Mucosa of gallbladder (tissue), 1 donor: ENCODE results near the gene CPA3. TPM values are rescaled to one million over a fixed set of nuclear protein-coding genes. Genes with fewer than 3 reads are reported as not detected.
A peak's percentile ranks its signal among the peaks of the same experiment; 100 is the strongest.

Experiments
- DNase-seq: peaks from one replicate; pipeline ENCODE4 v3.0.0-alpha.2; 2020; ENCODE audit warnings: low spot score
- total RNA-seq: library from RNA; stranded (reverse); gene quantifications from one replicate; pipeline ENCODE4 v1.2.1, GENCODE V29; 2021
- donor health status: DM: no; HTN: no; CAD: no.

The CPA3 gene
- total RNA-seq, 1 donor from 2014 or later = 46.6 TPM

GRCh38 chr3:148861277-148861869 lies 3.7 kb upstream of the CPA3 start:
- no peak for DNase-seq

GRCh38 chr3:148863297-148863696 lies 1.8 kb upstream of the CPA3 start:
- no peak for DNase-seq

GRCh38 chr3:148863814-148864213 lies 1.3 kb upstream of the CPA3 start:
- no peak for DNase-seq

- no peak for DNase-seq
Measured at GRCh38 chr3:148866261-148866660, 1.2 kb downstream of the CPA3 start.

GRCh38 chr3:148873270-148873927 lies 8.3 kb downstream of the CPA3 start:
- peak; percentile 23 for DNase-seq

GRCh38 chr3:148873977-148874376 lies 8.9 kb downstream of the CPA3 start:
- no peak for DNase-seq

GRCh38 chr3:148878095-148878494 lies 13.0 kb downstream of the CPA3 start:
- no peak for DNase-seq

- no peak for DNase-seq
Measured at GRCh38 chr3:148879256-148879655, 14.2 kb downstream of the CPA3 start.

- no peak for DNase-seq
Measured at GRCh38 chr3:148880681-148881080, 15.6 kb downstream of the CPA3 start.

GRCh38 chr3:148881286-148881685 lies 16.2 kb downstream of the CPA3 start:
- no peak for DNase-seq

- DNase-seq = no peak
Measured at GRCh38 chr3:148882288-148882687, 17.2 kb downstream of the CPA3 start.

GRCh38 chr3:148883163-148883562 lies 18.1 kb downstream of the CPA3 start:
- no peak for DNase-seq

- DNase-seq = no peak
Measured at GRCh38 chr3:148884261-148884660, 19.2 kb downstream of the CPA3 start.

- DNase-seq = no peak
Measured at GRCh38 chr3:148889828-148890227, 24.7 kb downstream of the CPA3 start.

GRCh38 chr3:148896062-148896461 lies 31.0 kb downstream of the CPA3 start:
- no peak for DNase-seq

GRCh38 chr3:148901987-148902791 lies 37.1 kb downstream of the CPA3 start:
- no peak for DNase-seq

- no peak for DNase-seq
Measured at GRCh38 chr3:148903022-148903442, 37.9 kb downstream of the CPA3 start.

GRCh38 chr3:148903941-148904340 lies 38.8 kb downstream of the CPA3 start:
- no peak for DNase-seq

GRCh38 chr3:148906667-148907066 lies 41.6 kb downstream of the CPA3 start:
- DNase-seq = no peak

GRCh38 chr3:148911173-148911572 lies 46.1 kb downstream of the CPA3 start:
- no peak for DNase-seq

GRCh38 chr3:148911592-148911991 lies 46.5 kb downstream of the CPA3 start:
- DNase-seq = no peak

- DNase-seq = no peak
Measured at GRCh38 chr3:148914936-148915690, 50.0 kb downstream of the CPA3 start.
